A673 (cell line): ENCODE results near the gene EIF1AX. TPM values are rescaled to one million over a fixed set of nuclear protein-coding genes. Genes with fewer than 3 reads are reported as not detected.

Experiments
- BruUV-seq: library from RNA; stranded (reverse); fragments of 400-500 nt; replicated peaks from 2 replicates; lab custom pipeline; 2021; lab: Mats Ljungman, UMichigan
- CTCF ChIA-PET: fragments of 300-600 bp; sonication (Branson Sonifier 250); formaldehyde crosslinking; loops from one replicate; lab custom pipeline; 2022; ENCODE audit warnings: antibody characterized with exemption; lab: Charles Lee
- POLR2A ChIA-PET: fragments of 300-600 bp; sonication (Branson Sonifier 250); formaldehyde crosslinking; loops from one replicate; lab custom pipeline; 2022; ENCODE audit warnings: antibody characterized with exemption; ENCODE audit not compliant: low non-redundant PET; lab: Charles Lee
- DNase-seq: peaks from one replicate; pipeline ENCODE4 v3.0.0-alpha.2; 2015; ENCODE audit warnings: low spot score
- H3K27ac ChIP-seq: fragments of 200-600 bp; sonication (generic); 2 replicates; pipeline ENCODE4 v1.5.1; 2016; ENCODE audit warnings: mixed run types, low read depth, mild to moderate bottlenecking, mixed read lengths, antibody characterized with exemption, low read length; ENCODE audit not compliant: poor library complexity, severe bottlenecking
- H3K27me3 ChIP-seq: fragments of 200-600 bp; sonication (generic); replicated peaks from 2 replicates; pipeline ENCODE4 v1.6.1; 2017; ENCODE audit warnings: mixed run types, low read depth, mild to moderate bottlenecking, mixed read lengths, antibody characterized with exemption, low read length; ENCODE audit not compliant: insufficient read depth, poor library complexity
- H3K36me3 ChIP-seq: fragments of 200-600 bp; sonication (generic); 2 replicates; pipeline ENCODE4 v1.6.1; 2016; ENCODE audit warnings: mixed run types, mild to moderate bottlenecking, mixed read lengths, antibody characterized with exemption, low read length; ENCODE audit not compliant: insufficient read depth, poor library complexity, severe bottlenecking
- H3K4me1 ChIP-seq: fragments of 200-600 bp; sonication (generic); 2 replicates; pipeline ENCODE4 v1.6.1; 2017; ENCODE audit warnings: mixed run types, mild to moderate bottlenecking, mixed read lengths, antibody characterized with exemption, low read length; ENCODE audit not compliant: insufficient read depth, poor library complexity, severe bottlenecking
- H3K4me3 ChIP-seq: fragments of 200-600 bp; sonication (generic); 2 replicates; pipeline ENCODE4 v1.5.1; 2016; ENCODE audit warnings: low read depth, mixed run types, mild to moderate bottlenecking, mixed read lengths, low read length; ENCODE audit not compliant: poor library complexity, severe bottlenecking
- H3K9me3 ChIP-seq: fragments of 200-600 bp; sonication (generic); 2 replicates; pipeline ENCODE4 v1.6.1; 2016; ENCODE audit warnings: mixed run types, low read depth, mild to moderate bottlenecking, mixed read lengths, antibody characterized with exemption, low read length; ENCODE audit not compliant: poor library complexity, severe bottlenecking
- CTCF ChIP-seq: fragments of 300-800, 200-600 bp; sonication (generic); conservative IDR thresholded peaks from 2 replicates; pipeline ENCODE4 v1.5.1; 2017; ENCODE audit warnings: low read depth, mild to moderate bottlenecking, antibody characterized with exemption, low read length, moderate library complexity, mixed read lengths
- EZH2 ChIP-seq: fragments of 200-600 bp; sonication (generic); IDR thresholded peaks from 2 replicates; pipeline ENCODE4 v1.6.1; 2017; ENCODE audit warnings: borderline replicate concordance, low read depth, mild to moderate bottlenecking, mixed read lengths, antibody characterized with exemption, low read length; ENCODE audit not compliant: poor library complexity, severe bottlenecking
- intact Hi-C: fragments of 100-400 bp; cut with micrococcal nuclease; formaldehyde crosslinking; loops from one replicate; pipeline ENCODE4 v1.10.0; 2022; ENCODE audit not compliant: unreplicated experiment
- total RNA-seq: library from RNA; stranded (reverse); gene quantifications from 2 replicates; pipeline ENCODE4 v1.2.3, GENCODE V29; 2021

EIF1AX gene
- total RNA-seq, 1 experiment from 2014 or later = 184 TPM

DNA sequence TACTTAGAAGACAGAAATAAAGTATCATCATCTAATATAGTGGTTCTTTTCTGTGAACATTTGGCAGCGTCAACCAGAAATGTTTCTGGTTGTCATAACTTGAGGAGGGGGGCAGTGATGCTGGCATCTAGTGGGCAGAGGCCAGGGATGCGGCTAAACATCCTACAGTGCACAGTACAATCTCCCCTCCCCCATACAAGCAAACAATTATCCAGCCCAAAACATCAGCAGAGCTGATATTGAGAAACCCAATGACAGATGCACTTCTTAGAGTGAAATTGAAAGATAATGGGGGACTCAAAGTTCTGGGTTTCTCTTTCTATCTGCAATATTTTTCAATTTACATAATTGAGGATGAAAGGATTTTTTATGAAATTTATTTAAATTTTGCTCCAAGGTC, 1.9 kb upstream of the EIF1AX start:
- intact Hi-C loops = loop anchor here (10.0 kb wide), 1 partner anchor 301 kb away; no protein-coding TSS in a partner anchor
- Histone ChIP-seq H3K27ac (no peak overlapping the region), H3K27me3 (no peaks in the 10 kb centered on the region), H3K9me3 (no peaks in the 10 kb centered on the region), H3K4me1 (peaks cover 6% of the 10 kb centered on the region), H3K4me3 (no peak overlapping the region), H3K36me3 (peaks cover 6% of the 10 kb centered on the region)
- CTCF ChIA-PET = no interaction called here
- no TSS peak for BruUV-seq
- POLR2A ChIA-PET = no interaction called here
- DNase-seq = peak; percentile 28
- TF ChIP-seq EZH2 (no peak), CTCF (no peak)

DNA sequence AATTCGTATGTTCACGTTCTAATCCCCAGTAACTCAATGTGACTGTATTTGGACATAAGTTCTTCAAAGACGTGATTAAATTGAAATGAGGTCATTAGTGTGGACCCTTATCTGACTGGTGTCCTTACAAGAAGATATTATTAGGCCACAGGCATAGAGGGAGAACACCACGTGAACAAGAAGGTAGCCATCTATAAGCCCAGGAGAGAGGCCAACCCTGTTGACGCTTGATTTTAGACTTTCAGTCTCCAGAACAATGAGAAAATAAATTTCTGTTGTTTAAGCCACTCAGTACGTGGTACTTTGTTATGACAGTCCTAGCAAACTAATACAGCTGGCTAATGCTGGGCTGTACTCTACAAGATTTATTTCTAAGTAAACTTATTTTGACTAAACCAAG, 1.5 kb upstream of the EIF1AX start:
- ChIA-PET CTCF (no interaction called here), POLR2A (no interaction called here)
- BruUV-seq = no TSS peak
- no peak overlapping the region for H3K27ac ChIP-seq
- peaks cover 6% of the 10 kb centered on the region for H3K4me1 ChIP-seq
- no peaks in the 10 kb centered on the region for H3K27me3 ChIP-seq
- TF ChIP-seq CTCF (no peak), EZH2 (no peak)
- no peaks in the 10 kb centered on the region for H3K9me3 ChIP-seq
- H3K4me3 ChIP-seq = no peak overlapping the region
- H3K36me3 ChIP-seq = peaks cover 11% of the 10 kb centered on the region
- no peak for DNase-seq
- intact Hi-C loops = loop anchor here (10.0 kb wide), 1 partner anchor 302 kb away; no protein-coding TSS in a partner anchor

DNA sequence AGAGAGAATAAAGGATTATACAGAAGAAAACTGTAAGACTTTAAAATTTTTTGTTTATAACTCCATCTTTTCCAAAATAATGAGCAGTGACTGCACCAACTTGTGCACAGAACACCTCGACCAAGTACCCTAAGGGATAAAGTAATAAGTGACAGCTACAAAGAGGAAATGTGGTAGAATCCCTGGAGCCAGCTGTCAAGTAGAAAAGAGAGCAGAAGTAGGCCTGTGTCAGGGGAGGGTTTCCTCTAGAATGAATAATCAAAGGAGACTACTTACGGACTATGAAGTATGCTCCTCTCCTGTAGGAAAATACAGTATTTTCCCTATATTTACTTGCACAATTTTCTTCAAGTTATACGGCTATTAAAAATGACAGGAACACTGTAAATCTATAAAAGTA, 1.2 kb downstream of the EIF1AX start:
- H3K4me1 ChIP-seq = peaks cover 6% of the 10 kb centered on the region
- TF ChIP-seq EZH2 = no peak
- no peak for TF ChIP-seq CTCF
- intact Hi-C loops = loop anchor here (10.0 kb wide), 1 partner anchor 304 kb away; no protein-coding TSS in a partner anchor
- H3K36me3 ChIP-seq = peaks cover 36% of the 10 kb centered on the region
- ChIA-PET CTCF (no interaction called here), POLR2A (no interaction called here)
- peak overlapping the region; percentile 72 for H3K4me3 ChIP-seq
- DNase-seq = no peak
- no peaks in the 10 kb centered on the region for H3K9me3 ChIP-seq
- BruUV-seq = no TSS peak
- H3K27ac ChIP-seq = peak overlapping the region; percentile 88
- H3K27me3 ChIP-seq = no peaks in the 10 kb centered on the region
